Measurements from ENCODE around the gene IFIT1.
"Not testable (repeated sequence)": the region's sequence is repeated elsewhere in the genome, so short reads cannot be mapped to it uniquely, and the experiment has no call there.

IFIT1 gene

GRCh38 chr10:89391907-89392756 is at the start of gene IFIT1:
IFIT1 (plus strand) TSS chr10:89392623; CDS start chr10:89392713, 90 bp downstream.
- peak; percentile 17 for DNase-seq

- DNase-seq, result no peak
Measured at GRCh38 chr10:89343089-89343767, 49.2 kb upstream of the IFIT1 start.

GRCh38 chr10:89344156-89344555 is 48.3 kb upstream of the IFIT1 start:
- no peak for DNase-seq

- DNase-seq, result no peak
Measured at GRCh38 chr10:89345367-89346000, 46.9 kb upstream of the IFIT1 start.

GRCh38 chr10:89346405-89347254 is 45.8 kb upstream of the IFIT1 start:
- DNase-seq, result no peak

- DNase-seq, result no peak
Measured at GRCh38 chr10:89347701-89348457, 44.5 kb upstream of the IFIT1 start.

GRCh38 chr10:89348481-89348880 is 43.9 kb upstream of the IFIT1 start:
- no peak for DNase-seq

- DNase-seq, result no peak
Measured at GRCh38 chr10:89348975-89349374, 43.4 kb upstream of the IFIT1 start.

GRCh38 chr10:89350631-89351315 is 41.6 kb upstream of the IFIT1 start:
- not testable (repeated sequence) for DNase-seq

GRCh38 chr10:89351412-89351779 is 41.0 kb upstream of the IFIT1 start:
- no peak for DNase-seq

- DNase-seq, result no peak
Measured at GRCh38 chr10:89351780-89352597, 40.4 kb upstream of the IFIT1 start.

GRCh38 chr10:89352802-89353201 is 39.6 kb upstream of the IFIT1 start:
- no peak for DNase-seq

- no peak for DNase-seq
Measured at GRCh38 chr10:89355394-89355931, 37.0 kb upstream of the IFIT1 start.

GRCh38 chr10:89357096-89357495 is 35.3 kb upstream of the IFIT1 start:
- DNase-seq, result no peak

GRCh38 chr10:89357975-89358374 is 34.4 kb upstream of the IFIT1 start:
- no peak for DNase-seq

GRCh38 chr10:89360157-89360556 is 32.3 kb upstream of the IFIT1 start:
- no peak for DNase-seq

GRCh38 chr10:89362929-89363328 is 29.5 kb upstream of the IFIT1 start:
- DNase-seq, result no peak

GRCh38 chr10:89363729-89364442 is 28.5 kb upstream of the IFIT1 start:
- DNase-seq, result no peak

GRCh38 chr10:89364531-89364930 is 27.9 kb upstream of the IFIT1 start:
- no peak for DNase-seq

GRCh38 chr10:89367529-89367928 is 24.9 kb upstream of the IFIT1 start:
- DNase-seq, result peak; percentile 32
